Testis (tissue), 5 donors: ENCODE results near the gene RPL13A. TPM values are rescaled to one million over a fixed set of nuclear protein-coding genes. Genes with fewer than 3 reads are reported as not detected.

Experiments
- DNase-seq: peaks from one replicate; pipeline ENCODE4 v3.0.0-alpha.2; 2019
- H3K27ac ChIP-seq, 2 donors: fragments of 200-600 bp; sonication (generic); one replicate each; pipeline ENCODE4 v1.5.1; 2019
- H3K27me3 ChIP-seq: fragments of 200-600 bp; sonication (generic); one replicate; pipeline ENCODE4 v1.5.1; 2019
- H3K36me3 ChIP-seq: fragments of 200-600 bp; sonication (generic); one replicate; pipeline ENCODE4 v1.5.1; 2017; ENCODE audit warnings: low read depth; ENCODE audit errors: missing control alignments
- H3K4me1 ChIP-seq: fragments of 200-600 bp; sonication (generic); one replicate; pipeline ENCODE4 v1.5.1; 2019
- H3K4me3 ChIP-seq, 2 donors: fragments of 200-600 bp; sonication (generic); one replicate each; pipeline ENCODE4 v1.5.1; 2017 to 2019
- H3K9me3 ChIP-seq: fragments of 200-600 bp; sonication (generic); one replicate; pipeline ENCODE4 v1.5.1; 2017
- CTCF ChIP-seq, 3 experiments: fragments of 450-650 bp in 2 of 3; fragments of 200-600 bp in 1 of 3; sonication (generic) in 1 of 3; IDR thresholded peaks; one replicate each; pipeline ENCODE4 v1.5.1; 2016 to 2019; ENCODE audit warnings: antibody characterized with exemption in 3 of 3, mild to moderate bottlenecking in 2 of 3, moderate library complexity in 1 of 3
- POLR2A ChIP-seq: fragments of 450-650 bp; IDR thresholded peaks from one replicate; pipeline ENCODE4 v1.6.1; 2017; ENCODE audit warnings: antibody characterized with exemption, mild to moderate bottlenecking, moderate library complexity
- WGBS, 2 donors: methylation state at CpG; one replicate each; pipeline ENCODE4 v1.1.5; 2018; 5-methylcytosine and 5-hydroxymethylcytosine counted together
- intact Hi-C: fragments of 100-400 bp; cut with DNase I; formaldehyde crosslinking; loops from one replicate; pipeline ENCODE4 v1.15.1; 2023; ENCODE audit warnings: low total_unique reads
- long read RNA-seq, 2 donors: transcript quantifications; one replicate each; lab custom pipeline, GENCODE V29; 2026
- polyA plus RNA-seq: library from polyadenylated mRNA; stranded (reverse); fragments of 350-450 nt; fragmentation: Illumina TruSeq; extraction: RNeasy Lipid Tissue Mini Kit (QIAGEN cat#74804); gene quantifications from one replicate; pipeline ENCODE4 v1.2.3, GENCODE V29; 2014; ENCODE audit warnings: low read depth, low replicate concordance; ENCODE audit not compliant: insufficient read depth
- total RNA-seq, 2 donors: library from RNA; depleted of rRNA; stranded (reverse); fragments of >200 nt; gene quantifications; one replicate each; pipeline ENCODE4 v1.2.3, GENCODE V29; 2016

Gene RPL13A
- total RNA-seq: 1,000 to 10,000 TPM; 1,063 to 1,721 TPM
- polyA plus RNA-seq: 1,193 TPM
- long read RNA-seq, donor 1, transcript RPL13A-201 (8 exons, 1,181 nt): major isoform, 743 of 1,390 reads
- long read RNA-seq, donor 1, transcript RPL13A-204 (5 exons, 728 nt): minor isoform, 36 of 1,390 reads
- long read RNA-seq, donor 1, transcript RPL13A-214 (8 exons, 1,122 nt): minor isoform, 32 of 1,390 reads
- long read RNA-seq, donor 1, partial matches to known transcripts: 549 of 1,390 reads
- long read RNA-seq, donor 1, other reads (novel, unspliced or antisense): 26 of 1,390 reads
- long read RNA-seq, donor 2, transcript RPL13A-204 (5 exons, 728 nt): minor isoform, 18 of 688 reads
- long read RNA-seq, donor 2, transcript RPL13A-214 (8 exons, 1,122 nt): minor isoform, 12 of 688 reads
- long read RNA-seq, donor 2, transcript RPL13A-201 (8 exons, 1,181 nt): major isoform, 479 of 688 reads
- long read RNA-seq, donor 2, partial matches to known transcripts: 165 of 688 reads
- long read RNA-seq, donor 2, other reads (novel, unspliced or antisense): 12 of 688 reads

- H3K4me3 ChIP-seq: peak within 1 kb of the TSS; percentile 84 to 100
- peaks cover 15% of the 10 kb centered on the region for H3K4me1 ChIP-seq
- peak; percentile 99 for DNase-seq
- WGBS, 2 donors: 1% methylated on average over 41 to 57 of the region's 57 CpGs
- no peaks in the 10 kb centered on the region for H3K36me3 ChIP-seq
- intact Hi-C loops: no loop called here
- no peak for TF ChIP-seq CTCF (IDR thresholded peaks at IDR 0.05)
- peak; percentile 66 for TF ChIP-seq POLR2A
- H3K9me3 ChIP-seq: no peaks in the 10 kb centered on the region
- H3K27me3 ChIP-seq: no peaks in the 10 kb centered on the region
- H3K27ac ChIP-seq: peak within 1 kb of the TSS; percentile 89 to 92
These were observed at the start of gene RPL13A for GRCh38 chr19:49487277-49488045. Gene RPL13A (plus strand): TSS chr19:49487608. CDS start chr19:49487630, 22 bp downstream.

GRCh38 chr19:49438261-49438660 is 49.1 kb upstream of the RPL13A start:
- no peaks in the 10 kb centered on the region for H3K36me3 ChIP-seq
- intact Hi-C loops: no loop called here
- 28 to 40% methylated on average over 6 of the region's 6 CpGs for WGBS, 2 donors

GRCh38 chr19:49439836-49440235 is 47.6 kb upstream of the RPL13A start:
- no peaks in the 10 kb centered on the region for H3K27me3 ChIP-seq
- no peaks in the 10 kb centered on the region for H3K36me3 ChIP-seq
- H3K27ac ChIP-seq: no peak overlapping the region
- H3K4me1 ChIP-seq: peaks cover 11% of the 10 kb centered on the region
- TF ChIP-seq CTCF (IDR thresholded peaks at IDR 0.05): no peak
- no peaks in the 10 kb centered on the region for H3K9me3 ChIP-seq
- no peak for DNase-seq
- 63 to 67% methylated on average over 6 of the region's 6 CpGs for WGBS, 2 donors
- intact Hi-C loops: loop anchor here (10.0 kb wide), 1 partner anchor 45 kb away; no protein-coding TSS in a partner anchor
- no peak overlapping the region for H3K4me3 ChIP-seq

More at GRCh38 chr19:49438261-49438660, 49.1 kb upstream of the RPL13A start:
- no peaks in the 10 kb centered on the region for H3K27me3 ChIP-seq
- TF ChIP-seq CTCF (IDR thresholded peaks at IDR 0.05): no peak
- peaks cover 11% of the 10 kb centered on the region for H3K4me1 ChIP-seq
- DNase-seq: no peak
- H3K9me3 ChIP-seq: no peaks in the 10 kb centered on the region
- H3K4me3 ChIP-seq: no peak overlapping the region
- H3K27ac ChIP-seq: no peak overlapping the region

- Histone ChIP-seq H3K4me3 (peak overlapping the region; percentile 23 to 41), H3K9me3 (no peaks in the 10 kb centered on the region), H3K27ac (no peak overlapping the region), H3K36me3 (no peaks in the 10 kb centered on the region), H3K27me3 (no peaks in the 10 kb centered on the region), H3K4me1 (peaks cover 11% of the 10 kb centered on the region)
- TF ChIP-seq POLR2A: no peak
- no peak for TF ChIP-seq CTCF (IDR thresholded peaks at IDR 0.05)
- 18 to 19% methylated on average over 19 of the region's 19 CpGs for WGBS, 2 donors
- intact Hi-C loops: loop anchor here (10.0 kb wide), 1 partner anchor 46 kb away; no protein-coding TSS in a partner anchor
- DNase-seq: no peak
These were observed 46.8 kb upstream of the RPL13A start for GRCh38 chr19:49440439-49441209.
